ENCODE measurements around the gene KRT5. TPM values are rescaled to one million over a fixed set of nuclear protein-coding genes. Genes with fewer than 3 reads are reported as not detected.

Gene KRT5
- total RNA-seq, 1 donor, result under 0.01 TPM

DNA sequence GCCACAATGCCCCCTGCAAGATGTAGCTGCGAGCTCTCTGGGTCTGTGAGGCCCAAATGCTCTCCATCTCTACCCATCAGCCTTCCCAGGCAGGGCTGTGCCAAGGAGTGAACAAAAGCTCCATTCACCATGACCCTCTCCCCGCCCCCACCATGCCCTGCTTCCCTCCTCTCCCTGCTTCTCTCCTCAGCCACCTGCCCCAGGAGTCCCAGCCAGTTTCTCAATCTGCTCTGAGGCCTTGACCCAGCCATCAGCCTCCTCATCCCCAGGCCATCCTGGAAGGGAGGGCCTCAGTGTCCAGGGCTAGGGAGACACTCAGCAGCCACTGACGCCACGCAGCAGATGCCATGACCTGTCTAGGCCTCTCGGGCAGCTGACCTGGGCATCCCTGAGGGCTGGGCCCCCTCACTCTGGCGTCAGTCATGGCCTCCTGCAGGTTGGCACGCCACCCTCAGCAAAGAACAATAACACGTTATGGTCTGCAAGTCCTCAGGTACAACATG, 8.5 kb upstream of the KRT5 start:
- DNase-seq (ENCODE audit: low read depth), result no peak

DNA sequence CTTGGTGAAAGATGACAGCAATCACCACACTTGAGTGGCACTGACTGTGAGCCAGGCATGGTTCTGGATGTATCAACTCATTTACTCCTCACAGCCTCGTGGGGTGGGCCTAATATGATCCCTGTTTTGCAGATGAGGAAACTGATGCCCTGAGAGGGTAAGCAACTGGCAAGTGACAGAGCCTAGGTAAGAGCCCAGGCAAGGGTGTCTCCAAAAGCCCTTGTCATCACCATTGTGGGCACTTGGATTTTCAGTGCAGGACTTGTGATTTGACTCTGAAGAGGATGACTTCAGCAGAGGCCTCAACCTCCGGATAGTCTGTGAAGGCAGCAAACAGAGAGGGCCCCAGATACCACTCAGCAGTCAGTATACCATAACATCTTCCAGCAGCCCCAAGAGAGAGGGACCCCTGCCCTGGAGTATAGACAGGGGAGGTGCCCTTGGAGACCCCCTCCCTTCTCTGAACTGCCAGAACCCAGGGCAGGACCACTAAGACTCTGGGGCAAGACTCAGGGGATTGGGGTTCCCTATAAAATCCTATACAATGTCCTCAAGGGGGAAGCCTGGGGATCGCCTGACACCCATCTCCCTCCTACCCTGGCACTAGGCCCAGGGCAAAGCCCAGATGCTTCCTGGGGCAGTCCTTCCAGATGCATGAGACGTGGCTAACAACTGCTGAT, 7.1 kb upstream of the KRT5 start:
- no peak overlapping the region for H3K4me3 ChIP-seq (ENCODE audit: low read depth, low read length)
- DNase-seq (ENCODE audit: low read depth), result no peak
- TF ChIP-seq, protein P1, sequence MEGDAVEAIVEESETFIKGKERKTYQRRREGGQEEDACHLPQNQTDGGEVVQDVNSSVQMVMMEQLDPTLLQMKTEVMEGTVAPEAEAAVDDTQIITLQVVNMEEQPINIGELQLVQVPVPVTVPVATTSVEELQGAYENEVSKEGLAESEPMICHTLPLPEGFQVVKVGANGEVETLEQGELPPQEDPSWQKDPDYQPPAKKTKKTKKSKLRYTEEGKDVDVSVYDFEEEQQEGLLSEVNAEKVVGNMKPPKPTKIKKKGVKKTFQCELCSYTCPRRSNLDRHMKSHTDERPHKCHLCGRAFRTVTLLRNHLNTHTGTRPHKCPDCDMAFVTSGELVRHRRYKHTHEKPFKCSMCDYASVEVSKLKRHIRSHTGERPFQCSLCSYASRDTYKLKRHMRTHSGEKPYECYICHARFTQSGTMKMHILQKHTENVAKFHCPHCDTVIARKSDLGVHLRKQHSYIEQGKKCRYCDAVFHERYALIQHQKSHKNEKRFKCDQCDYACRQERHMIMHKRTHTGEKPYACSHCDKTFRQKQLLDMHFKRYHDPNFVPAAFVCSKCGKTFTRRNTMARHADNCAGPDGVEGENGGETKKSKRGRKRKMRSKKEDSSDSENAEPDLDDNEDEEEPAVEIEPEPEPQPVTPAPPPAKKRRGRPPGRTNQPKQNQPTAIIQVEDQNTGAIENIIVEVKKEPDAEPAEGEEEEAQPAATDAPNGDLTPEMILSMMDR (IDR thresholded peaks at IDR 0.05; ENCODE audit: insufficient read depth, low read depth, low read length), result no peak

More for the DNA sequence above, 8.5 kb upstream of the KRT5 start:
- TF ChIP-seq, protein P1 (IDR thresholded peaks at IDR 0.05; ENCODE audit: insufficient read depth, low read depth, low read length), result no peak
- H3K4me3 ChIP-seq (ENCODE audit: low read depth, low read length), result no peak overlapping the region

DNA sequence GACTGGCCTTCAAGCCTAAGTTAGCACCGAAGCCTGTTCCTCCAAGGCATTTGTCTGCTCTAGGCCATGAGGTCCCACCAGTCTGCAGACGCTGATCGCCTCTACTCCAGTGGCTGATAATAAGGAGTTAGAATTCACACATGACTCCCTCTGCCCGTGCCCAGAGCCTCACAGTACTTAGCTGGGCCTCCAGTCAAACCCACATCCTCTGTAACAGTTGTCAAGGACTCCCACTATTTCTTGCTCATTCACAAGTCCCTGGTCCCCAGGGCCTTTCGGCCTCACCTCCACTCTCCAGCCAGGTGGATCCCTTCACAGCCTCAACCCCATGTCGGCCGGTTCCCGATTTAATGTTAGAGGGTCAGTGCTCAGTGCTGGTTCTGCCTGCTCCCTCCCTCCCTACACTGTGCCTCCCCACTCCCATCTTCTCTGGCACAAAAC, 6.3 kb upstream of the KRT5 start:
- TF ChIP-seq, protein P1 (IDR thresholded peaks at IDR 0.05; ENCODE audit: insufficient read depth, low read depth, low read length), result no peak
- DNase-seq (ENCODE audit: low read depth), result no peak
- H3K4me3 ChIP-seq (ENCODE audit: low read depth, low read length), result no peak overlapping the region

DNA sequence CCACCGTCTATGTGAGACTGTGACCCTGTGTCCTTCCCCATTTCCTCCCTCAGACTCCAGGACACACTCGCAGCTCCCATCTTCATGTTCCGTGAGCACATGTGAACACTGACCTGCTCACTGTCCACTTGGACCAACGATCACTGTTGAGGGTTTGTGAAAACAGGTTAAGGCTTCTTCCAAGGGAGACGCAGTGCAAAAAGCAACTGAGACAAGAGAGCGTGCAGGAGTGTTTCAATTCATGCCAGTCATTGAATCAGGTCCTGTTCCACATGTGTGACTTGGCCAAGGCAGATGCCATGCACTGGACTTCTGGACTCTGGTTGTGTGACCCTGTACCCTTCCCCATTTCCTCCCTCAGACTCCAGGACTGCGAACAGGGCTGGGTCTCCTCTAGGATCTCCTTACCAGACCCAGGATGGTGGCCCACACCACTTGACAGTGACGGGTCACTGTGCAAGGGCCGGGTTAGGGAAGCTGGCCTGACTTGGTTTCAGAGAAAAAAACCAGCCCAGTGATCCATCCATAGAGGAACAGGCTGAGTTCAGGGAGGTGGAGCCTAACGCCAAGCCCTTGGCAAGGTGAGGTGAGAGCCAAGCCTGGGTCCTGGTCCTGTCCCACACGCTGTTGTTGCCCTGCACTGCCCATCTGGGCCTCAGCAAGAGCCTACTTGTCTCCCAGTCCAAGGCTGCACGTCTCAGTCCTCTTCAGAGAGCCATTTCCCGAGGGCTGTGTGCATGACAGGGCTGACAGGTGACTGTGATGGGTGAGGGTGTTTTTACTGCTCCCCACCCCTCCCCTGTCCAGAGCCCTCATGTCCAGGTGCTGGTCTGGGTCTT, 5.7 kb upstream of the KRT5 start:
- TF ChIP-seq, protein P1 (IDR thresholded peaks at IDR 0.05; ENCODE audit: insufficient read depth, low read depth, low read length), result no peak
- DNase-seq (ENCODE audit: low read depth), result no peak
- H3K4me3 ChIP-seq (ENCODE audit: low read depth, low read length), result no peak overlapping the region

DNA sequence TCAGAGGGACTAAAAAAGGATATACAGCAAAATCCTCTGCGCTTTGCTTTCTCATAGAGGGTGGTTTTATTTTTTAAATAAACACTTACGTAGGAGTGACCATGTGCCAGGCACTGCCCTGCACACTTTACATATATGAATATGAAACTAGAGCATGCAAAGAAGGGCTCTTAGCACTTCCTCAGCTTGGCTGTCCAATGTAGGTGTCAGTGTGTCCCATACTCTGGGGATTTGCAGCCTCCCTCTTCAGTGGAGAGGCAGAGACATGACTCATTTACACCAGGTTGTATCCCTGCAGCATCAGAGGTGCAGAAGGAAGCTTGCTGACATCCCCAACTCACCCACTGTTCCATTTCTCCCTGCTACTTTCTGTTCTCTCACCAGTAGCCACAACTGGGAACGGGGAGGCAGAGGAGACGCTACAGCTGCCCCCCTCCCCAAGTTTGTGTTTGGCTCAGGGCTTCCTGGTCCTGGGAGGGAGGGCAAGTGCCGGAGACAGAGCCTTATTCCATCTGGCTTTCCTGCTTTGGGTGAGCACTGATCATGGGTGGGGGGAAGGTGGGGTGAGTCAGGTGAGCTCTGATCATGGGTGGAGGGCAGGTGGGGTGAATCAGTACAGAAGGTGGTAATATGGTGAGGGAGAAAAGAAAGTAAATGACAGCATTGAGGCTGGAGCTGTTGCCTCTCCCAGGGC, 4.9 kb upstream of the KRT5 start:
- DNase-seq (ENCODE audit: low read depth), result no peak
- H3K4me3 ChIP-seq (ENCODE audit: low read depth, low read length), result no peak overlapping the region
- TF ChIP-seq, protein P1 (IDR thresholded peaks at IDR 0.05; ENCODE audit: insufficient read depth, low read depth, low read length), result no peak

DNA sequence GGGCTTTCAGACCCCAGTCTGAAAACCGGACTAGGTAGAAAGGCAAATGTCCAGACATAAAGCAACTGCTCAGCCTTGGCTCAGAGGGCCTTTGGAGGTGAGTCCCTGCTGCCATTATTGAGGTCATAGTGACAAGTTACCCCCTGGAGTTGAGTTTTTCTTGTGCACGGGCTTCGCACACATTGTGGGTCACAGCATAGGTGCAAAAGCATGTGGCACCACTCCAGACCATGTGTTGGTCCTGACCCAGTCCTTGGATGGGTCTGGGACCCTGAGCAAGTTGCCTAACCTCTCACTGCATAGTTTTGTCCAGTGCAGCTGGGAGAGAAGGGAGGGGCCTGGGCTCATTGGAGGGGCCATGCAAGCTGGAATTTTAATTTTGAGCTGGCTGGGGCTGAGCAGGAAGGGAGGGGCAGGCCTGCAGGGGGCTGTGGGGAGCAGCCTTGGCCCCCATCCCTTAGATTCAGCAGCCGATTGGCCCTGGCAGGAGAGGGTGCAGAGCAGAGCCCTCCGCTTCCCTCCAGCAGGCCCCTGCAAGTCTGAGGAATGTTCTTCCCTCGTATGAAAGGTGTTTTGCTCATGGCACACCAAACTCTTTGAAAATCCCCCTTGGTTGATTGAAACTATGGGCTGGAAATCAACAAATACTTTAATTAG, 4.2 kb upstream of the KRT5 start:
- TF ChIP-seq, protein P1 (IDR thresholded peaks at IDR 0.05; ENCODE audit: insufficient read depth, low read depth, low read length), result no peak
- H3K4me3 ChIP-seq (ENCODE audit: low read depth, low read length), result no peak overlapping the region
- DNase-seq (ENCODE audit: low read depth), result no peak

Measured in fibroblast of villous mesenchyme (primary cell).